Measurements from ENCODE around the gene PDCD4.

DNA sequence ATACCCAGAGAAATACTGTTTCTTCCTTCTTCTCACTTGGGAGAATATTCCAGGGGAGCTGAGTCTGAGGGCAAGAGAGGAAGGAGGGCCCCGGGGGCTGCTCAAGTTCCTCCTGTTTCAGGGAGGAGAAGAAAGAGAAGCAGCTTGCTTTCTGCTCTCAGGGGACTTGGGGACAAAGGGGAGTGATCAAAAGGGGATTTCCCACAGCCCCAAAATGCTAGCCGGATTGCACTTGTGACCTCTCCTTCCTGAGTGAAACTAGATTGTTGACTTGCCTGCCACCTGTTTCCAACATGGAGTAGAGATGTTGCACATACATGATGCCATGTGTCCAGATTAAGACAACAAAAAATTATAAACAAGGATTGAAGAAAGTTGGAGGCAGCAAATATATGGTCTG is 28.7 kb upstream of the PDCD4 start:
- TF ChIP-seq GATA3 (IDR thresholded peaks at IDR 0.05; ENCODE audit: low read depth, low read length) (no peak), GATA2 (IDR thresholded peaks at IDR 0.05; ENCODE audit: low read depth, low read length) (no peak)
